GM19238 (cell line): ENCODE results near the gene ZNF599.

Source experiments
- DNase-seq: peaks from one replicate; pipeline ENCODE4 v3.0.0; 2011; ENCODE audit warnings: low spot score; ENCODE audit not compliant: insufficient read length

The ZNF599 gene

DNA sequence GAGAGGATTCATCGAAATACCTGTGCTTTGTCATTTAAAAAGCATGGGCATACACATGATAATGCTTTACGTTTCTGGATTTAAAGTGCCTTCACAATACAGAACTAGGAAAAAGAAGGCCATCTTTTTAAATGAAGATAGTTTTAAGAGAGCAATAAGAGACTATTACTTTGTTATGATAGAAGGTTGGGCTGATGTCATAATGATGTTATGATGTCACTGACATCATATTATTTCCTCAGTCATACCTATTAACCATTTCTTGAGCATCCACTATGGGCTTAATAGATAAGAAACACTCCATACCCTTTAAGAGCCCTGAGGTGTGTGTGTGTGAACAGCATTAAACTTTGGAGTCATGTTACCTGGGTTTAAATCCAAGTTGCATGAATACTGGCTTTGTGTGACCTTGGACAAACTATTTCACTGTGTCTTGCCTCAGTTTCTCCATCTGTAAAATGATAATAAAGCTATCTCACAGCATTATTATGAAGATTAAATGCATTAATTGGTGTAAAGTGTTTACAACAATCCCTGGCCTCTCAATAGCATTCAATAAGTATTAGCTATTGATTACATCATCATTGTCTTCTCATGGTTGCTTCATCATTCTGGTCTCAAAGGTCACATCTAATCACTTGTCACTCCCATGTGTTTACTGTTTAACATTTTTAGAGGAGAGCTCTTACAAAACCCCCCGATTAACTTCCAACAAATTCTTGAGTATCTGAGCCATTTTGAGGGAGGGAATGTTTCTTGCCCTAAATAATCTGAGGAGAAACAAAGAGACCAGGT is 27.9 kb downstream of the ZNF599 start:
- DNase-seq, result no peak

DNA sequence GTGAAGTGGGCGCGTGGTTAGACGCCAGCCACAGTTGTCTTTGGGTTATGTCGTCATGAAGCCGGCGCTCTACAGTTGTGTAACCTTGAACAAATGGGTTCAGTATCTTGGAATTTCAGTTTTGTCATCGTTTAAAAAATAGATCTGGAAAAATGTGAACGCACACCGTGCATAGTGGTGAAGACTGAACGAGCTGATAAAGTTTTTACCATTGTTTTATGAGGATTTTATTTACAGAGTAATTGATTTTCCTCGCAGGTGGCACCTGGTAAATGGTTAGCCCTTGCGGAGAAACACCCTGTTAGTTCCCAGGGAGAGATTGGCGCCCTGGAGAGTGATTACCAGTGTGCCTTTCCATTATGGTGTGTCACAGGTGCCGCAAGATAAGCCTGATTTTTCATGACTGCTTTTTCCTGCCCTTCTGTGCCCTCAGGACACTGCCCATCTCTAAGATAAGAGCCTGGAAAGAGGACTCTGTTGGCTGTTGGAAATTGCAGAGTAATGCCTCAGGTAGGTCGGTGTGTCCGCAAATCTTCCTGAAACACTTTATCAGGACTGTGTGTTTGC is 38.4 kb downstream of the ZNF599 start:
- no peak for DNase-seq

DNA sequence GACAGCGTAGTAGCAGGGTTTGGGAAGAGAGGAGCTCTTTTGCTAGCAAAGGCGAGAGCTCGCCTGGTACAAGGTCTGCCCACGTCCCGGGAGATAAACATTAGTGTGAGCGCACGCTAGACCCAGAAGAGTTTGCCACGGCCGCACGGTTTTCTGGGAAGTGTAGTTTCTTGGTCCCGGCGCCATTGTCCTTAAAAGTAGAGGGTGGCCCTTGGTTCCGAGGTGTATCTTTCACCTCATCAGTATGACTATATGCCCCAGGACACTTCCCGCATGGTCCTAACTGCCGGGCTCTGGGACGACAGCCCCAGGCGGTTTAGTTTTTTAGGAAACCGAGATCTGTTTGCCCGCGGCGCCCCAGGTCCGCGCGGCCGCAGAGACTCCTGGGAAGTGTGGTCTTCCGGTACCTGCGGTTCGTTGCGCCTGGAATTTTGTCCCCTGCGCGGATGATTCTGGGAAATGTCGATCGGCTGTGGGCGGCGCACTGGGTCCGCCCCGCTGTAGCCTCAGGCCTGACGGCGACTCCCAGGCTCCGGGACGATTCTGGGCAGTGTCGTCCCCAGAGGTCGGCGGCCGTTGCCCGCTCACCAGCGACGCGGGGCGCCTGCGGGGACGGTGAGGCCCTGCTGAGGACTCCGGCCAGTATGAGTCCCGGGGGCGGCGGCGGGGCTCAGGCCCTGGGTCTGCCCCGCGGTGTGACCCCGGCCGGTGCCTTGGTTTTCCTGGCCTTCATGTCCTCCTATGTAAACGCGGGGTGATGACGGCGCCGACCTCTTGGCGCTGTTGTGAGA is 39.1 kb downstream of the ZNF599 start, which contains the start of gene ZNF181:
TSS of gene ZNF181 (plus strand) at position 498 of the 791 bp plus-strand sequence. CDS start 795 bp downstream, outside the sequence.
- DNase-seq, result peak; percentile 76

DNA sequence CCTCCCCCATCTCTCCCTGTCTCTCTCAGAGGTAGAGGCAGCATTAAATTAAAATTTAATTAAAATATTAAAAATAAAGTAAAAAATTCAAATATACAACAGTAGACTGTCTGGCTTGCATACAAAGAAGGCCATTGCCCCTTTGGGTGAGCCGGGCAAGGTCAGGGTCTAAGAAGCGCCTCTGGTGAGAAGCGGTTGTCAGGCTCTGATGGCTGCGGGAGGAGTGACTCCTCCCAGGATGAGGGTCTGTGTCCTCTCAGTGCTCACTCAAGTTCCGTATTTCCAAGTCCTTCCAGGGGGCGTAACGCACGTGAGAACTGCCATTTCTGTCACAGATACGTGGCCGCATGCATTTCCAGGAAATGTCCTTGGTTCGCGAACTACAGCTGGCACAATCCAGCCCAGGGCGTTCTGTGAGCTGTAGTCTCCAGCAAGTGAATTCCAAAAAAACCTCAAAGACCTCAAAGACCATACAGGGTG is 39.7 kb downstream of the ZNF599 start:
- DNase-seq, result no peak

DNA sequence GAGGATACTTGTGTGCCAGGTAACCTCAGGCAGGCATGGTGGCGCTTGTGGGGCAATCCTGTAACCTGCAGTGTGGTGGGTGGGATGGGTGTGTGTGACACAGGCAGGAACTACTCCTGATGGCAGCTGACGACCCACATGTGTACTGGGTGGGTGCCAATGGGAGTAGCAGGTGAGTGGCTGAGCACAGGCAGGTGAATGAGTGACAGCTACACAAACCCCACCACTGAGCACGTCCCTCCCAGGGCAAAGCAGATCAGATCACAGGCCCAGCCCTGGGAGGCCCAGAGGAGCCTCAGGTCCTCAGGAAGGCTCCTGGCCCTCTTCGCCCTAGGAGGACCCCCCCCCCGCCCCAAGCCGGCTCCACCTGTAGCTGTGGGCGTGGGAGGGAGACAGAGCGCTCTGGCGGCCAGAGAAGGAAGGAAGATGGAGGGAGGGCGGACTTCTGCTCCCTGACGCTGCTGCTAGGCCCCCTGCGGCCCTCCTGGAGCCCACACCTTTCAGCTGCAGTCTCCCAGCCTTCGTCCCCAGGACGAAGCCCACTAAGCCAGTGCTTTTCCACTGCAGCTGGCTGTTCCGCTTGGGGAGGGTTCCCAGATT is 40.3 kb downstream of the ZNF599 start:
- DNase-seq, result no peak

DNA sequence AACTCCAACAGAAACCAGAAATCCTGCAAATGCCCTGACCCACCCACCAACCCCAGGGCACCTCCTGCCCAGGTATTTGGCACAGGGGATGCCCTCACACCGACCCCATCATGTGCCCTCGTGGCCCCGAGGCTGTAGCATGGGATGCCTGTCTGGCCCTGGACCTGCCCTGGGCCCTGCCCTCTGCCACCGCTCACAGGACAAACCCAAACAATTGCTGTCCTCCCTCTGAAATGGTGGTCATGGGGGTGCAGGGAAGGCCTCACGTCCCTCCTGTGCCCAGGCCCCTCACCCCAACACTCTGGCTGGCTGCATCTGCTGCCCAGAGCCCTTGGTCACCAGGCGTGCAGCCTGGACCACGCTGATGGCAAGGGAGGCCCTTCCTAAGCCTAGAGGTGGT is 41.1 kb downstream of the ZNF599 start:
- DNase-seq, result no peak

DNA sequence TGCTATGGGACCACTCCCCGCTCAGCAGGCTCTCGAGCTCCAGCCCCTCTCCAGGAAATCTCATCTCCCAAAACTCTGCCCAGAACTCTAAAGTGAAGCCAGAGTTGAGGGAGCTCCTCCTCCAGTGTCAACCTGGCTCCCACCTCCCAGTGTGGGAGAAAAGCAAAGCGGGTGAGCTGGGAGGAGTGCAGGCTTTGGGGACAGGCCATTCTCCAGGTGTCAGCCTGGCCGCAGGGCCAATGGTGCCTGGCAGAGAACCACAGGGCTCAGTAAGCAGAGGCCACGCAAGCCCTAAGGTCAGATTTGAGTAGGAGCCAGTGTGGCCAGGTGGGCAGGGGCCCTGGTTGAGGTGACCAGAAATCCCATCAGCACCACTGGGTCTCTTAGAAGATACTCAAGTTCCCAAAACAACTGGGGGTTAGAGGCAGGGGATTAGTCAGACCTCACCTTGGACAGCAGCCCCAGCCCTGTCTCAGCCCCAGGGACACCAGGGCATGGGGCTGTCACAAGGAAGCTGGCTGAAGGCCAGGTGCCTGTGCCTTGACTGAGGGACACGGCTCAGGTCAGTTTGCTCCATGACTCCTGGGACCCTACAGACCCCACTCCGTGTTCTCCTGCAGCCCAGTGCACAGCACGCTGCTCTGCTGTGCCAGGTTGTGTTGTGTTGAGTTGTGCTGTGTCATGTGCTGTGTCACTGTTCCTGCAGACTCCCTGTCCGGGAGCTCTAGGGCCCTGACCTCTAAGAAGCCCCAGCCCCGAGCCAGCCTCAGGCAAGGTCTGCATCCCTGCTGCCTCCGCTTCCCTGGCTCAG is 41.8 kb downstream of the ZNF599 start:
- DNase-seq, result no peak

DNA sequence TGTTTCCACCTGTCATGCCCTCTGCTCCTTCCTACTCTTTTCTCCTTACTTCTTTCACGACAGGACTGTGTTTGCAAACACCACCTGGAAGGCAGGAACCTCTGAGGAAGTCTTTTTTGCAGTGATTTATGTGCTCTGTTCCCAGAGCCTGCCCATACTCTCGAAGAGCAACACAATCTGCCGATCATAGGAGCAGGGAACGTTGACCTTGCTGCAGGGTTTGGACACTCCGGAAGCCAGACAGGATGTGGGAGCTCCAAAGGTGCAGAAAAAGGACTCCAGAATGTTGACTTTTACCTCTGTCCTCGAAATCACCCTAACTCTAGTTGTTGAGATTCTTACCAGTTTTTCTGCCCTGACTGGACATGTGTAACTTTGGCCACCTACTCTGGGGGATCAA is 47.6 kb downstream of the ZNF599 start:
- no peak for DNase-seq

DNA sequence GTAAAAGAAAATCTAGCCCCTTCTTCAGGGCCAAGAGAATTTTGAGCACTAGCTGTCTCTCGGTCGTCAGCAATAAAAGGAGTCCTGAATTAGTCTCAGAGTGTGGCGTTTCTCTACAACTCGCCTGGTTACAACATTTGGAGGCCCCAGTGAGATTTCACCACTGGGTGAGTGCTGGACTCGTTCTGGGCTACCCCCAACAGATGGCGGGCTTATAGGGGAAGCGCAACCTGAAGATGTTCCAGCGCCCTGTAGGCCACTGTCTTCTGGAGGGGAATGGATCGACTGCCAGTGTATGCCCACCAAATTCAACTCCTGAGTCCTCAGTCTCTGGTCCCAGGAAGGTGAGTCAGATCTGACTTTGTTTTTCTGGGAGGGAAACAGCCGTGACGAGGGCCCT is 50.7 kb downstream of the ZNF599 start:
- DNase-seq, result no peak

DNA sequence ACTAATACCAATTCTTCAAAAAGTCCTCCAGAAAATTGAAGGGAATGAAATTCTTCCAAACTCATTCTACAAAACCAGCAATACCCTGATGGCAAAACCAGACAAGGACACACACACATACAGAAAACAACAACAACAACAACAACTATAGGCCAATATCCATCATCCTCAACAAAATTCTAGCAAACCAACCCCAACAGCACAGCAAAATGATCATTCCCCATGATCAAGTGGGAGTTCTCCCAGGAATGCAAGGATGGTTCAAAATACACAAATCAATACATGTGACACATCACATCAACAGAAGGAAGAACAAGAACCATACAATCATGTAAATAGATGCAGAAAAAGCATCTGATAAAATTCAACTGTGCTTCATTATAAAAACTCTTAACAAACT is 57.7 kb downstream of the ZNF599 start:
- no peak for DNase-seq

DNA sequence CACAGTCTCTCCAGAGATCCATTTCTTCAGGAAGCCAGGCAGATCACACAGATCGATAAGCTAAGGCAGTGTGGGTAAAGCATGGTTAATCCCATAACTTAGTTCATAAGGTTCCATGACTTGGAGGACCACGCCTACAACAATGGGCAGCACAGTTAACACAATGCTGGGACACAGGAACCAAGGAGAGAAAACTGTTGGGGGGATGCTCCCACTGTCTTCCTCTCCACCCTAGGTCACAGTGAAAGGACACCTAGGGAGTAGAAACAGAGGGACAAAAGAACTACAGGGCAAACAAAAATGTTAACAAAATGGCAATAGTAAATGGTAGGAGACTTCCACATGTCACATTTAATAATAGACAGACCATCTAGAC is 59.8 kb downstream of the ZNF599 start:
- no peak for DNase-seq

DNA sequence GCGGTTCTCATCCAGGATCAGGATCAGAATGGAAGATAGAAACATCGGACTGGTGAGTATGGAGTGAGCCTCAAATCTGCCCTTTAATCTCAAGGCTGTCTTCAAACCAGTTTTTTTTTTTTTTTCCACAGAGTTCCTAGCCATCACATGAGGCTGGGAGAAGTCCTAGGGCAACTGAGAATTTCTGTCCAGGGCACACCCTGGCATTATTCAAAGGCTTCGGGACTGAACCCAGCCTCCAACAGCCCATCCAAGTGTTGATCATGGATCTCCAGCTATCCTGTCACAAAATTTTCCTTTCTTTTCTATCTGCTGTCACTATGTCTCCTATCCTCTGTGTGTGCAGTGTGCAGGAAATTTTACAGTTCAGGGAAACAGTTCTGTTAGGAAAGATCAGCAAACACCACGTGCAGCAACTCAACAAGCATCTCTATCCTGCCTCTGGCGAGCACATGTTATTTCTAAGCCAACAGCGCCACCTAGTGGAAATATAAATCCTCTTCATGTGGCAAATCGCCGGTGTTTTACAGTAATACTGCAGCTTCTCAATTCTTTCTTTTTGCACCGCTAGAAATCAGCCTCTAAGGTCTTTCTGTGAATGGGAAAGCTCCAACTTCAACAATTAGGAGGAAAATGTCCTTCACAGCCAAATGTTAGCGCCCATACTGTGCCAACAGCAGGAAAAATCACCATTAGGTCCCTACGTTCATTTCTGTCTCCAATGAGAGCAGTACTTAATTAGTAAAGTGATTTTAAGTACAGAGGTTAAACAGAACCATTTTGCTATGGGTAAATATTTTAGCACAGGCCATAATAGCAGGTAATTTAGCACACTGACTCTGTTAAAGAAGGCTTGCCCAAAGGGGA is 60.4 kb downstream of the ZNF599 start:
- no peak for DNase-seq

DNA sequence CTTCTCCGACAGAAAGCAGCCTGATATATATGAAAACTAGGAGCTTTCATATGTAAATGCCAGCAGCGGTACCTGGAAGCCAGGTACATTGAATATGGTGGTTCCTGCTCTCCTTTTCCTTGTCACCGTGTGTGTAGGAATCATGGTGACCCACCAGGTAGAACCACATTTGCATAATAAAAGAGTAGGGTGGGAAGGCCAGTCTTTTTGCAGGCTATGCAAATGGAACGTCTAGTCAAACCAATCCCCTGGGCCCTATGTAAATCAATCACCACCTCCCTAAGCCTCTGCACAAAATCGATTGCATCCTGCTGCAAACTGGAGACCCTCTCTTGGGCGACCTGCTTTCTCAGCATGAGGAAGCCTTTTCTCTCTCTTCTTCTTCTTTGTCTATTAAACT is 61.1 kb downstream of the ZNF599 start:
- DNase-seq, result no peak
